ENCODE results near the gene SLC48A1.

SLC48A1 gene

DNA sequence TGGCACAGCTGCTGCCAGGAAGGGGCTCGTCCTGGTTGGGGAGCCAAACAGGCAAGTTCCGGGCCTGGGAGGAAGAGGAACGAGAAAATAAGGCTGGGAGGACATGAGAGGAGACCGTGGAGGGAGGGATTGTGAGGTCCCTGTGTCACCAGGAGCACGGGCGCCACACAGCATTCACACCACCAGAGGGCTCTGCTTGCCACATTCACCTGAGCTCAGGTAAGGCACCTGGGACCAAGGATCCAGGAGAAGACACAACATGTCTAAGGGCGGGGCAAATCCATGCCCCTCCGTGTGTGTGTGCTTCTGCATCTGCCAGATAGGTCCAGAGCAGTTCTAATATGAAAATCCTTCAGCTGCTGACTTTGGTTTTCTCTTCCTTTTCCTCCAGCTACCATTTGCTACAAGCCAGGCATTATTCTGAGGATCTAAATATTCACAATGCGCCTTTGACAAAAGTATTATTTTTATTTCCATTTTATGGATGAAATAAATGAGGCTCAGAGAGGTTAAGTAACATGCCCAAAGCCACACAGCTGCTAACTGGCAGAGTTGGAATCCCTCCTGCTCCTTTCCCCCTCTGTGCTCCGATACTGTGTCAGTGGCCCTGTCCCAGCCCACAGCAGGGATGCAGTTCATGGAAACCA is 28.9 kb upstream of the SLC48A1 start:
- no peak for DNase-seq (ENCODE audit: low read depth)

DNA sequence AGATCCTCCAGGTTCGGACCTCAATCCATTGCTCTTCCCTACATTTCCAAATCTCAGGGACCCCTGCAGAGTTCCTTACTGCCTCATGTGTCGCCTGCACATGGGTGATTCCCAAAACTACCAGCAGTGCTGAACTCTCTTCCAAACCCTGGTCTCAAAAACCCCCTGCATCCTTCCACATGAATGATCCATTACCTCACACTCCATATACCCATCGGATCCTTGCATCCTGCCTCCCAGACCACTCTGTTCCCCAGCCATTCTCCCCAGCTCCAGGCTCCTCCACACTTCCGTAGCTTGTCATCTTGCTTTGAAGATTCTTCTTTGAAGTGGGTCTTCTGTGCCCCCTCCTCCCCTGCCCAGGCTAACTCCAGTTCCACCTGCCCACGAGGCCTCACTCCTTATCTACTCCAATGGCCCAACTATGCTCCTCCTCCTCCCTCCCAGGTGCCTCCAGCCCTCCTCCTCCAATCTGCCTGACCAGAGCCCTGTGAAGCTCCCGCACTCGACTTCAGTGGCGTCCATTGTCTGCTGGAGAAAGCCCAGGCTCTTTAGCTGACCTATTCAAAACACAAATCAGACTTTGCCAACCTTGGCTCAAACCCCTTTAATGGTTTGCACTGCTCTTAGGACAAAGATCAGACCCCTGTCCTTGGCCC is 28.1 kb upstream of the SLC48A1 start:
- no peak for DNase-seq (ENCODE audit: low read depth)

DNA sequence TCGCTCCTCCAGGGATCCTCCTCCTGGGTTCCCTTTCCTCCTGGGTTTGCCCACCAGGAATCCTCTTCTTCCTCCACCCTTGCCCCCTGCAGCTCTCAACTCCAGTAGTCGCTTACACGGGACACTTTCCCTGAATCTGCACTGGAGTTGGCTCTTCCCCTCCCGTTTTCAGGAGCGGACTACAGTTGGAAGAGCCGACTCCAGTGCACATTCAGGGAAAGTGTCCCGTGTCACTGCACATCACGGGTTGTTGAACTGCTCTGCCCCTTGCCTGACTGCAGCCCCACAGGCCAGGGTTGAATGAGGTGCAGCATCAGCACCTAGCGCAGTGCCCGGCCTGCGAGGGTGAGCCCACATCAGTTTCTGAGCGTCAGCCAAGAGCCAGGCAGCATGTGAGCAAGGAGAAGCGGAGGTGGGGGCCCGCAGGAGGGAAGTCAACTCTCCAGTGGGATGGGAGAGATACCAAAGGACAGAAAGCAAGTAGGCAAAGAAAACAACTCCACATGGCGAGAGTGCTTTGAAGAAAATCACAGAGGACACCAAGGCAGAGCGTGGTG is 27.5 kb upstream of the SLC48A1 start:
- DNase-seq (ENCODE audit: low read depth): no peak

DNA sequence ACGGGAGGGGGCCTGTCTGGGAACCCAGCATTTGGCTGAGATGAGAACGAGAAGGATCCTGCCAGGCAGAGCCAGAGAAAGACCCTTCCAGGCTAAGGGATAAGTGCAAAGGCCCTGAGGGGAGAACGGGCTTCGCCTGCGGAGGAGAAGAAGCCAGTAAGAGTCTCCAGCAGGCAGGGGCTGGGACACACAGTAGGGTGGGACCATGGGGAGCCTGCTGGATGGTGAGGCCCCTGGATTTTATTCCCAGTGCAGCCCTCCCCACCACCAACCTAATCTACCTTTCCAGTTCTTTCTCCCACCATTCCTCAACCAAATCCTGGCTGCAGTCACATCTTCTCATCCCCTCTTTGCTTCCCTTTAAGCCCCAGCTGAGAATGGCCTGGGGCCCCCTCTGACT is 27.0 kb upstream of the SLC48A1 start:
- no peak for DNase-seq (ENCODE audit: low read depth)

DNA sequence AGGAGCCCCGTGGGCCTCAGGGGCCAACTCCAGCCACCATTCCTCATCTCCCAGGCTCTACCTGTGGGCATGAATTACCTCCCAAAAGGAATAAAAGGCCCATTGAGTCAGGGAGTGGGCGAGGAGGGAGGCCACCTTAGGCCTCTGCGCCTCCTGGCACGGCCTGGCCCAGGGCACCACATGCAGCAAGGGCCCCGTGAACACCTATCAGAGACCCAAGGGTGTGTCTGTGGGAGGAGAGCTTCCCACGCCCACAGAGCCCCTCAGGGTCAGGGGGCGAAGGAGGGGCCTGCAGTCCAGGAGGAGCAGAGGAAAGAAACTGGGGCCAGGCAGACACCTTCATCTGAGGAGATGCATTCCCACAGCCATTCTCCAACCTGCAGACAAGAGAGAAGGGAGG is 26.5 kb upstream of the SLC48A1 start:
- no peak for DNase-seq (ENCODE audit: low read depth)

DNA sequence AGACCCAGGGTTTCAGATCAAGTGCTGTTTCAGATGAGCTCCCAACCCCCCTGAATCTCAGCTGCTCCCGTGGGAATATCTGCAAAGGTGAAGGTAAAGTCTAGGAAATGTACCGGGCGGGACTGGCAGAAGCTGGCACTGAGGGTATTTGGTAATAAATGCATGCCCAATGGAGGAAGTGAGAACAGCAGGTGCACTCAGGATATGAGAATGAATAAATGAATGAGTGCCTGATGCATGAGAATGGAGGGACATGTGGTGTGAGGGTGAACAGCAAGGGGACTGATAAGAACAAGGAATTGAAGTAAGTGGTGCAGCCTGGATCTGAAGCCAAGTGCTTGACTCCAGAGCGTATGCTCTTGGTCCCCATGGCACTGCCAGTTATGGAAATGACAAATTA is 25.9 kb upstream of the SLC48A1 start:
- DNase-seq (ENCODE audit: low read depth): no peak

DNA sequence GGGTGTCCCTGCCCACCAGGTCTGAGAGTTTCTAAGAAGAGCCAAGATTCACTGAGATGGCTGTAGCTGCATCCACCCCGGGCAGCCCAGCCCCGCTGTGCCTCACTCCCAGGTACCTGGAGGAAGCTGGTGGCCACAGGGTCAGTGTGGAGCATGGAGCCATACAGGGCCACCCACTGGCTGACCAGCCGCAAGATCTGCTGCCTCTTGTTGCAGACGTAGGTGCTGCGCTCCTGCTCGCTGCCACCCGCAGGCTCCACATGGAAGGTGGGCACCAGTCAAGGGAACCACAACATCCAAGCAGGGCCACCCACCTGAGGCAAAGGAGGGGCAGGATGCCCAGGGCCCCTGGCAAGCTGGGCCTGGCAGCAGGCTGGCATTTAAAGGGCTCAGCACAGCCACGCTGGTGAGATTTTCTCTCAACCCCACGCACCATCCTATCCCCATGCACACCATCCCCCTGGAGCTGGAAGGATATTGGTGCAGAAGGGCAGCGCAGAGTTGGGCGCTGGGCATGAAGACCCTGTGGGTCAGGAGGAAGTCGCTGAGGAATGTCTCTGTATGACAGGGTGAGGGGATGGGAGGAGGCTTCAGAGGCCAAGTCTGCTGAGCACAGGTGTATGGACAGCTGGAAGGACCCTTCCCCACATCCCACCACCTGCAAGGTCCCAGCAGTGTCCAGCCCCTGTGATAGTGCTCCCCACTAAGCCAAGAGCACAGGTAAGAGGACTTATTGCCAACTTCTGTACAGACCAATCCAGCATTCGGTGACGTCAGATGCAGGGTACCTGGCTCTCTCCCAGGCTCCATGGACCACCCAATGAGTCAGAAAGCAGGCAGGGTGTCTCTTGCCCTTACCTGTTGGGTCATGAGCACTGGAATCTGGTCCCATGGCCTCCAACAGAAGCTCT is 25.2 kb upstream of the SLC48A1 start:
- no peak for DNase-seq (ENCODE audit: low read depth)

DNA sequence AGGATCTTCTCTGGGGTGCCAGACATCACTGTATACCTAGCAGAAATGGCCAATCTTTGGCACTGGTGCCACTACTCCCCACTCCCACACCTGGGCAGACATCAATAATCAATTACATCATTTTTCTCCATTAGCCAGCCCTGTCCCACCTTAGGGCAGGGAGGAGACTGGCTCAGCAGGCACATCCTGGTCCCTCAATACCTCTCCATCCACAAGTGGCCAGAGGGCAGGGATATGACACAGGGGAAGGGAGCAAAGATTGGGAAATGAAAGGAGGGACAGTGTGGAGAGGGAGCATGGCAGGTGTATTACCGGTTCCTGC is 24.6 kb upstream of the SLC48A1 start:
- no peak for DNase-seq (ENCODE audit: low read depth)

DNA sequence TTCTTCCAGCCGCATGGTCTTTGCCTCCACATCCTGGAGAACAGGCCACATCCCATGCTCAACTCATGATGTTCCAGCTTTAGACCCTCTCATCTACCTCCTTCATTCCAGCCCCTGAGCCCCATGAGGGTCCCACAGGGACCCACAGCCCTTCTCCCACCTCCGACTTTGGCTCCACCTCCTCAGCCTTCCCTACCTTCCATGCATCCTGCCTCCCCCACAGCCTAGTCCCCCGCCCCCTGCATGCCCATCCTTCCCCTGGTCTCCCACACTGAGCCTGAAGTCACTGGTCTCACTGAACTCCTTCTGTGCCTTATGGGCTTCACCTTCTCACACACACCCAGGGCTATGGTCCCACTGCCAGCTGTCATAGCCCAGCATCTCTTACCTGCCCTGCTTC is 24.1 kb upstream of the SLC48A1 start:
- no peak for DNase-seq (ENCODE audit: low read depth)

DNA sequence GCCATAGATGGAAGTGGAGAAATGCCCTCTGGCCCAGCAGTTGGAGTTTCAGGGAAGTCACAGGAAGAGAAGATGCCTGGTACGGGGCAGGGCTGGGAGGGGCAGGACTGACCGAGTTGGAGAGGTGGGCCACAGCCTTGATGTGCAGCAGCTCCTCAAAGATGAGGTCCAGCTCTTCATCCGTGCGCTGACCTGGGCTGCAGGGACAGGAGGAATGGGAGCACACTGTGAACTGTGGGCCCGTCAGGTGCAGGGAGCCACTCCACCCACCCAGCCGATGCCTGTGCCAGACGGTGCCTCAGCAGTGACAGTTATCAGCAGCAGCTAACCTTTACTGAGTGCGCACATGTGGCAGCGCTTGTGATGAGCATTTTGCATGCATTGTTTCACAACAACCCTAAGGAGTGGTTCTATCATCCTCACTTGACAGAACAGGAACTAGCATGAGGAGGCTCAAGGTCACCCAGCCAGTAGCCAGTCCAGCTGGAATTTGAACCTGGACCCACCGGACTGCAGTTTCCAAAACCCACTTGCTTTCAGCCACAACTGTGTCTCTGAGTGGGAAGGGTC is 22.7 kb upstream of the SLC48A1 start:
- no peak for DNase-seq (ENCODE audit: low read depth)

DNA sequence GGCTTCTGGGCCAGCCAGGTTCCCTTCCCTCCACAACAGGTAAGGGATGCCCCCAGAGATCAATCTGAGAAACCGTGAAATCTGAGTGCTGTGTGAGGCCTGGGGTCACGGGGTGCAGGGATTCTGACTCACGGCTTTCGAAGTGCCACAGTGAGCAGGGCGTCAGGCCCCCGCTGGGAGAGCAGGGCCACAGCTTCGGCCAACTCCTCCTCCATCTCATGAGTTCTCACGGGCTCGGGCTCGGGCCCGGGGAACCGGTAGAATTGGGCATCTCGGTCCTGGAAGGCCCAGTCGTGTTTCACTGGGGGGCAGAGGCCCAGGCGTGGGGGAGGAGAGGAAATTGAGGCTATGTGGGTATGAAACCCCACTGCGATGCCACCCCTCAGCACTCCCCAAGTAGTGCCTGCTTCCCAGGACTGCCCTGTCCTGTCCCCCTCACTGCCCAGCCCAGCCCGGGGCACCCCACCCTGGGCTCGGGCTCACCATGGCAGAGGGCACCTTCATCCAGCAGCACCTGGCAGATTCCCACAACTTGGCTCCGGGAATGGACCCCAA is 22.0 kb upstream of the SLC48A1 start:
- DNase-seq (ENCODE audit: low read depth): no peak

DNA sequence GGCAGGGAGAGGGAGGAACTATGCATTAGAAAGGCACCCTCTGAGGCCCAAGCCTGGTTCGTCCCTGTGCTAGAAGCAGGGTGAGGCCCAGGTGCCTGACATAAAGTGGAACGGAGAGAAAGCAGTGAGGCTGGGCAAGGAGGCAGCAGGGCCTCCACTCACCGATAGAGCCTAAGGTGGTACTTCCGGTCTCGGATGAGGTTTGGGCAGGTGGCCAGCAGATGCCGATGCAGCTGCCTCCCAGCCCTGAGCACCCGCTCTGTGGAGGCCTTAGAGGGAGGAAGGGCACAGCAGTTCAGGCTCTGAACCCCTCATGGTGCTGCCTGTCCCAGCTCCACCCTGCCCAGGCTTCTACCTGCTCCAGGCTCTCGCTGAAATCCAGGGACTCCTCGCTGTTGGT is 21.5 kb upstream of the SLC48A1 start:
- DNase-seq (ENCODE audit: low read depth): no peak

DNA sequence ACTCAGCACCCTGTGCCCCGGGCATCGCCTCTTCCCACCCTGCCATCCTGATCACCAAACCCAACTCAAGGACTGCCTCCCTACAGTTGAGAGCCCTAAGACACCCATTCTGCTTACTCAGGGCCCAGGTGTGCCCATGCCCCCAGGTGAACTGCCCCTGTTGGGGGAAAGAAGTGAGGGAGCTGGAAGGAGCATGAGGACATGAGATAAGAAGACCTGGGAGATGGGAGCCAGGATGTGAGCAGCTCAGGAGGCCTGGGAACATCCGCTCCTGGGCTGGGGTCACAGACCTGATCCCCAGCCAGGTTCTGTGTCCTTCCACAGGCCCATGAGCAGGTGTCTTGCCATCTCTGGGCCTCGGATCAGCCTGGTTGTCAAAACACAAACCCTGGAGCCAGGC is 20.9 kb upstream of the SLC48A1 start:
- no peak for DNase-seq (ENCODE audit: low read depth)

DNA sequence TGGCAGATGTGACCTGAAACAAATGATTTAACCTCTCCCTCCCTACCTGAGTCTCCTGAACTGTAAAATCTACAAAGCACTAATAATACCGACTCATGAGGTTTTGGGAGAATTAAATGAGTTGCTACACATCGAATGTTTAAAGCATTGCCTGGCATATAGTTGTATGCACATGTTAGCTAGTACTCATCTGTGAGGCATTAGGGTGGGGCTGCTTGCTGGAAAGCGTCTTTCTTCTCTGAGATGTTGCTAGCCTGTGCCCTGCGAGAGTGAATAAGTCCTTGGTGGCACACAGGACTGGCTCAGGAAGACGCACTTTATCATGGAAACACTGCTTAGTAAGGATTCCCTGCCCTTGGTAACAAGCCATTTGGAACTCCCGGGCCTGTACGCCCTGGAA is 20.5 kb upstream of the SLC48A1 start:
- DNase-seq (ENCODE audit: low read depth): no peak

DNA sequence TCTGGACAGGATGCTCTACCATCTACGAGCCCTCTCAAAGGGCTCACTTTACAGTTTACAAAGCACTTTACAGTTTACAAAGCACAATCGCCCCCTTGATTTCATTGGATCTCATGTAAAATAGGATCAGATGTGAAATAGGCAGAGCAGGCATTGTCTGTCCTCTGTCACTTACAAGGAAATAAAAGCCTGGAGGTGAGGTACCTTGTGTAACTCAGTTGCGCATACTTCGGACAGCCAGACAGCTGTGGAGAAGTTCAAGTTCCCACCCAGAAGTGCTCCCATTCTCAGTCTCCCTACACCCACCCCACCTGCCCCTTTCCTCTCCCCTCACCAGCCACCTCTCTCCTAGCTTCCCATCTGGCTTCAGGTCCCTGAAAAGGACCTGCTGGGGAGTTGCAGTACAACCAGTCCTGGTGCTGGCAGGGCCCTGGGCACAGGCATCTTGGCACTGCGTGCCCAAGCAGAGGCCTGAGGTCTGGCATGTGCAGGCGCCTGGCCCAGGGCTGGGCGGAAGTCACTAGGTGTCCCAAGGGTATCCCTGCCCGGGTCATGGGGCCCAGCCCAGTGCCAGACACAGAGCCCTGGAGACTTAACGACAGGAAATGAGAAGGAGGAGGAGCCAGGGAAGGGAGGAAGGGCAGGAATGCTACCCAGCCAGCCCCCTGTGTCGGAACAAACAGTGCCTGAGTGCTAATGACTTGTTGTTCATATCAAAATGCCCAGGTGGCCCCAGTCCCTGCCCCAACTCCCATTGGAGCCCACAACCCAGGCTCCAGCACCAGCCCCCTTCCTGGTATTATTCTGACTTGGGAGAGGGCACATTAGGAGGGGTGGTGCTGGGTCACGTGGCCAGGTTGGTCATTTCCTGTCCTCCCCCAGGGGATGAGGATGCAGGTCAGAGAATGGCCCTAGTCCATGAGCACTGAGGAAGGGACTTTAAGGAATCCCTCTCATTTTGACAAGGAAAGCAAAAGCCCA is 19.7 kb upstream of the SLC48A1 start:
- no peak for DNase-seq (ENCODE audit: low read depth)

DNA sequence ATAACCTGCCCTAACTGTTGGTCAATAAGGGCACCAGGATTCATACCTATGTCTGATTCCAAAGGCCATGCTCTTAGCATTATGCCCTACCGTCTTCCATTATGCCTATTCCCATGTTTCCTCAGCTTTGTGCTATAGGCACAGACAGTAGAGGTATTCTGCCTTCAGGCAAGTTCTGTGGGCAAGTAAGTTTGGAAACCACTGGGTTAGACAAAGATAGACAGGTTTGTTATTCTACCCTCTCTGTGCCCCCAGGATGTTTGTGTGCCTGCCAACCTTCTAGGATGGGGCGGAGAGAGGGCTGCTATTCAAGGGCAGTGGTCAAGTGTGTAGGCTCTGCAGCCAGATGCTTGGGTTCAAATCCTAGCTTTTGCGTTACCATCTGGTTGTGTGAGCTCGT is 18.9 kb upstream of the SLC48A1 start:
- DNase-seq (ENCODE audit: low read depth): no peak

DNA sequence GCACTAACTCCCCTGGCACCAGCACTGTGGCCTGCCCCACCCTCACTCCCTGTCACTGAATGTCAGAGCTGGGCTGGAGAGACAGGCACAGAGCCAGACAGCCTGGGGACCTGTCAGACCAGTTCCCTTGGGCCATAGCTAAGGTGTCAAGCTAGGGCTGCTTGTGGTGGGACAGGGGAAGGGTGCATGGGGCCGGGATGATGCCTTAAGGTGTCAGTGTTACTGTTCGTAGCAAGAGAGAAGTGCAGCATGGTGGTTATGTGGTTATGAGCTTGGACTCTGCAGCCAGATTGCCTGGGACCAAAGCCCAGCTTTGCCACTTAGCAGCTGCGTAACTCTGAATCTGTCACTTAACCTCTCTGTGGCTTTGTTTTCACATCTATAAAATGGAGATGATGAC is 18.2 kb upstream of the SLC48A1 start:
- no peak for DNase-seq (ENCODE audit: low read depth)

DNA sequence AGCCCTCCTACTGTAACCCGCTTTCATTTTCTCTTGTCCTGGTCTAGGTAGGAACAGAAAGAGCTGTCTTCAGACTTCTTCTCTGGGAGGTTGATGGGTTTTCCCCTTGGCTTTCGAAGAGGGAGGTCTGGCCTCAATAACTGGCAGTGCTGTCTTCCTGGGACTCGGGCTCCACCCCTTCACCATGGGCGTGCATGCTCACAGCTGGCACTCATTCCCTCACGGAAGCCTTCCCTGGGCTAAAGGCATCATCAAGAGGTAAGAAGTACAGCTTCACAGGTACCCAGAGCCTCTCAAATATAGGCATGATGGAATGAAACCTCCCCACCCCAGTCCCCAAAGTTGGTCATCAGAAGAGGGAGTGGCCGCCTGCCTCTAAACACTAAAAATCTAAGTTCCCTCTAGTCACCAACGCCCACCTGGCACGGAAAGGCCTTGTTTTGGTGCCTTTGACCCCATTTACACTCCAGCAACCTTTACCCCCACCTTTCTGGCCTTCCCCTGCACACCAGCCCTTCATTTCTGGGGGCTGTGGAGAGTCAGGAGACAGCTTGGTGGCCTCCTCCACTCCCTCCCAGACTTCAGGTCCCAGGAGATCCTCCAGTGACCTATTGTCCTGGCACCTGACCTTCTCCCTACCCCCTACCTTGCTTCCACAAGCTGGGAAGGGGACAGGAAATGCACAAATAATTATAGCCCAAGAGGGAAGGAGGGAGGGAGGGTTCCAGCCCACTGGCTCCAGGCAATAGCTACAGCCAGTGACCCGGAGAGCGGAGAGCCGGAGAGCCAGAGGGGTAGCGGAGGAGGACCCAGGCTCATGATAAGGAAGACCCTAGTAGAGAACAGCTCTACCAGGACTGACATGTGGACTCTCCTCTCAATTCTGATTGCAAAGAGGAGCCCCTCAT is 17.1 kb upstream of the SLC48A1 start:
- no peak for DNase-seq (ENCODE audit: low read depth)

DNA sequence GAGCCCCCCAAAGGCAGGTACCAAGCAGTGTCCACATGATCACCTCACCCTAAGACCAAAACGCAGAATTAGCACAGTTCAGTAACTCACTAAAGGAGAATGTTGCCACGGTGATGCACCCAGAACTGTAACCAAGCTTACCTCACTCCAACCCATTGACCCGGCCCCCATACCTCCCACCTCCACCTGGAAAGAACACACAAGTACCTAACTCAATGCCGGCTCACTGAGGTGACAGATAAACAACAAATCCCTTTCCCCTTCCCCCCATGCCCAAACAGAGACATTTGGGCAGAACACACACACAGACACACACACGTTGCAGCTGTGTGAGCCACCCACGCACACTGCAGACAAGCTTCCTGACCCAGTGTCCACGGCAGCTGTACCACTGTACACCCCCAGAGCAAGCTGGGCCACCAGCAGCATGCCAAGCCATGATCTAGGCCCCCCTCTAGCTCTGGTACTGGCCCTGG is 15.6 kb upstream of the SLC48A1 start:
- no peak for DNase-seq (ENCODE audit: low read depth)
